GM18505 (cell line): ENCODE measurements around the gene RBM28.

Source experiments
- ATAC-seq: cut with Tn5 transposase; IDR thresholded peaks from one replicate; pipeline ENCODE4 v1.9.1; 2021; ENCODE audit not compliant: unreplicated experiment
- POLR2A ChIP-seq: IDR thresholded peaks from 4 replicates; pipeline ENCODE4 v1.6.1; 2011; ENCODE audit warnings: borderline replicate concordance; ENCODE audit not compliant: insufficient read depth, insufficient read length; ENCODE audit errors: extremely low read depth

RBM28 gene

GRCh38 chr7:128383776-128384175 lies 40.1 kb upstream of the RBM28 start:
- TF ChIP-seq POLR2A = no peak
- ATAC-seq = no peak

GRCh38 chr7:128381161-128381821 lies 37.6 kb upstream of the RBM28 start:
- TF ChIP-seq POLR2A = no peak
- ATAC-seq = no peak

- TF ChIP-seq POLR2A = no peak
- no peak for ATAC-seq
These were observed 36.9 kb upstream of the RBM28 start for GRCh38 chr7:128380483-128381106.

- no peak for ATAC-seq
- no peak for TF ChIP-seq POLR2A
These were observed 36.3 kb upstream of the RBM28 start for GRCh38 chr7:128379900-128380479.

- no peak for ATAC-seq
- TF ChIP-seq POLR2A = no peak
These were observed 34.9 kb upstream of the RBM28 start for GRCh38 chr7:128378637-128379036.

- TF ChIP-seq POLR2A = no peak
- no peak for ATAC-seq
These were observed 32.4 kb upstream of the RBM28 start for GRCh38 chr7:128376077-128376476.

GRCh38 chr7:128374041-128374440 lies 30.3 kb upstream of the RBM28 start:
- no peak for ATAC-seq
- no peak for TF ChIP-seq POLR2A

GRCh38 chr7:128373606-128374005 lies 29.9 kb upstream of the RBM28 start:
- TF ChIP-seq POLR2A = no peak
- ATAC-seq = no peak

GRCh38 chr7:128370491-128370890 lies 26.8 kb upstream of the RBM28 start:
- no peak for TF ChIP-seq POLR2A
- ATAC-seq = no peak

- ATAC-seq = no peak
- no peak for TF ChIP-seq POLR2A
These were observed 23.3 kb upstream of the RBM28 start for GRCh38 chr7:128366986-128367385.

GRCh38 chr7:128366300-128366699 lies 22.6 kb upstream of the RBM28 start:
- no peak for ATAC-seq
- no peak for TF ChIP-seq POLR2A

GRCh38 chr7:128365432-128365831 lies 21.7 kb upstream of the RBM28 start:
- TF ChIP-seq POLR2A = no peak
- no peak for ATAC-seq

GRCh38 chr7:128364166-128364870 lies 20.6 kb upstream of the RBM28 start:
- ATAC-seq = no peak
- TF ChIP-seq POLR2A = no peak
